KOPT-K1 (cell line): ENCODE measurements around the gene BLNK.

Experiments
- H3K27ac ChIP-seq: fragments of 200-600 bp; sonication (generic); 2 replicates; pipeline ENCODE4 v1.5.1; 2016; ENCODE audit warnings: antibody characterized with exemption, mild to moderate bottlenecking, low read depth, low read length; ENCODE audit not compliant: poor library complexity, severe bottlenecking
- H3K36me3 ChIP-seq: fragments of 200-600 bp; sonication (generic); 2 replicates; pipeline ENCODE4 v1.5.1; 2017; ENCODE audit warnings: antibody characterized with exemption, mild to moderate bottlenecking, low read length, moderate library complexity; ENCODE audit not compliant: insufficient read depth
- H3K9me3 ChIP-seq: fragments of 200-600 bp; sonication (generic); 2 replicates; pipeline ENCODE4 v1.5.1; 2017; ENCODE audit warnings: antibody characterized with exemption, low read length, mild to moderate bottlenecking; ENCODE audit not compliant: insufficient read depth, poor library complexity, severe bottlenecking

BLNK gene

GRCh38 chr10:96230527-96230926 lies 40.8 kb downstream of the BLNK start:
- Histone ChIP-seq H3K9me3 (no peaks in the 10 kb centered on the region), H3K27ac (no peak overlapping the region), H3K36me3 (no peaks in the 10 kb centered on the region)

GRCh38 chr10:96229568-96230030 lies 41.8 kb downstream of the BLNK start:
- Histone ChIP-seq H3K9me3 (no peaks in the 10 kb centered on the region), H3K36me3 (no peaks in the 10 kb centered on the region), H3K27ac (peak overlapping the region; percentile 35)

DNA sequence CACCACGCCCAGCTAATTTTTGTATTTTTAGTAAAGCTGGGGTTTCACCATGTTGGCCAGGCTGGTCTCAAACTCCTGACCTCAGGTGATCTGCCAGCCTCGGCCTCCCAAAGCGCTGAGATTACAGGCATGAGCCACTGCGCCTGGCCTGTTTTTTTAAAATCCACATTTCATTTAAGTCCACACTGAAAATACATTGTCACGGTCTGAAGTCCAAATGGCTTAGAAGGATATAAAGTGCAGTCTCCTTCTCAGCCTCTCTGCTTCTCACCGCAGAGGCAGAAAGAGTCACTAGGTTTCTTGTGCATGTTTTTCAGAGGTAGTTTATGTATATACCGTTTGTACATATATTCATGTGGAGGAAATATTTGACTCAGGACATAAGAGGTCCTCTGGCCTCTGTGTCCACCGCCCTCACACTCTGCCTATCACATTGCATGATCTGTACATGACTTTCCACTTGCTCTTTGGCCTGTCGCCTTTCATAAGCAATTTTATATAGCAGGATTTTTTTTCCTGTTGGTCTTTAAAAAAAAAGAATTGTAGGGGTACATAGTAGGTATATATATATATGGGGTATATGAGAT lies 42.9 kb downstream of the BLNK start:
- H3K27ac ChIP-seq, result no peak overlapping the region
- H3K36me3 ChIP-seq, result no peaks in the 10 kb centered on the region
- no peaks in the 10 kb centered on the region for H3K9me3 ChIP-seq

- no peak overlapping the region for H3K27ac ChIP-seq
- no peaks in the 10 kb centered on the region for H3K36me3 ChIP-seq
- no peaks in the 10 kb centered on the region for H3K9me3 ChIP-seq
These were observed 44.2 kb downstream of the BLNK start for GRCh38 chr10:96227206-96227605.

DNA sequence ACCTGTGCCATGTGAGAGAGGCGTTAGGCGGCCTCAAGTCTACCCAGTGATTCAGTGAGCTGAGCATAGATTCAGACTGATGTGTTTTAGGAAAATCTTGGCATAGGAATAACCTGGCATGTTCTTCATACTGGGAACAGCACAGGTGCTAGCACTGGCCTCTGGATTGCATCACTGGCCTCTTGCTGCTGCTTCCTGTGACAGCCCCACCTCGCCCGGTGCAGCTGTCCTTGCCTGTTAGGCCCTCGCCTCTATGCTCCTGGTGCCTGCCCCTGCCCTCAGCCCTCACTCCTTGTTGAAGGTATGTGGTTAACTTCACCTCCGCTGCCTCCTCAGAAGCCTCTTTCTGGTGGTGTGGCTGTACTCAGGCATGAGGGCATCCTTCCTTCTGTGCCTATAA lies 46.2 kb downstream of the BLNK start:
- Histone ChIP-seq H3K9me3 (no peaks in the 10 kb centered on the region), H3K36me3 (no peaks in the 10 kb centered on the region), H3K27ac (no peak overlapping the region)

DNA sequence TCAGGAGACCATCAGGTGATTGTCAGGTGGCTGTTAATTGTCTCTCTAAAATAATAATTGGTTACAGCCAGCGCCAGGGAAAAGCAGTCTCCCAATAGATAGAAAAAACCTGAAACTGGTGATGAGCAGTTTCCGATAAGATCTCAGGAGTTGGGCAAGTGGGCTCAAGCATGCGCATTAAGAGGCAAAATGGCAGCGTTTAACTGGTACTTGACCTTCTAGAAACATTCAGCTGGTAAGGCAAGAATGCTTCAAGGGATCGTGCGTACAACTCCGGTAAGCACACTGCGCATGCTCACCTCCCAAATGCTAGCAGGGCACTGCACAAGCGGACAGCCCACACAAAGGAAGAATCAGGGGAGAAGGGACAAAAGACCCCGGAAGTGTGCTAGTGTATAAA lies 48.5 kb downstream of the BLNK start:
- Histone ChIP-seq H3K36me3 (no peaks in the 10 kb centered on the region), H3K27ac (no peak overlapping the region), H3K9me3 (no peaks in the 10 kb centered on the region)

DNA sequence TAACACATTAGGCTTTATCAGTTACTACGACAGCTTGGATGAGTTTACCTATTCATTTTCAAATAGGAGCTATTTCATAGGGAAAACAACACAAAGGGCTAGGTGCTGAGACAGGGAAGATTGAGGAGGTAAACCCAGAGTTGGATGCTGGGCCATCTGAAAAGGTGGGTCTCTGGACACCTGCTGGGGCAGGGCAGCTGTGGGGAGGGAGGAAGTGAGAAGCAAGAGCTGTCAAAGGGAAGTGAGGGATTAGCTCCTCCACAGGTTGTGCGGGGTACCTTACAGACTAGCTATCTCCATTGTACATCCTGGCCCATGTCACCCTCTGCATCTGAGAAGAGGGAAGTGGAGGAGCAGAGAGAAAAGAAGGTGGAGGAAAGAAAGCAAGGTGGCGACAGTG lies 48.9 kb downstream of the BLNK start:
- Histone ChIP-seq H3K9me3 (no peaks in the 10 kb centered on the region), H3K27ac (no peak overlapping the region), H3K36me3 (no peaks in the 10 kb centered on the region)

DNA sequence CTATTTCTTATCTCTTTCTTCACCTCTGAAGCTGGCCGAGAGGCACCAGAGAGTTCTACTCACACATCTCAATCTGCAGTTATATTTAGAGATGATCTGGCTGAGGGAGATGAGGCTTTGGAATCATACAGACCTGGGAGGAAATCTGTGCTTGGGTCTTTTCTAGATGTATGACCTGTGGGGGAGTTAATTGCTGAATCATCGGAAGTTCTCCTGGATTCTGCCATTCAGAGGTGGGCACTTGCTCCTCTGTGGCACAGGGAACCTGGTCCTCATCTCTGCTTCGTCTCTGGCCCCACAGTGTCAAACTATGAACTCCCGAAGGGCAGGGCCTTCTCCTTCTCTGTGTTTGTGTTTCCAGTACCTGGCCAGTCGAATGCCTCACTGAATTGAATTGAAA lies 52.5 kb downstream of the BLNK start:
- no peaks in the 10 kb centered on the region for H3K9me3 ChIP-seq
- H3K27ac ChIP-seq, result no peak overlapping the region
- no peaks in the 10 kb centered on the region for H3K36me3 ChIP-seq

- H3K27ac ChIP-seq, result no peak overlapping the region
- no peaks in the 10 kb centered on the region for H3K36me3 ChIP-seq
- no peaks in the 10 kb centered on the region for H3K9me3 ChIP-seq
These were observed 53.7 kb downstream of the BLNK start for GRCh38 chr10:96217711-96218110.

- no peaks in the 10 kb centered on the region for H3K9me3 ChIP-seq
- H3K27ac ChIP-seq, result no peak overlapping the region
- no peaks in the 10 kb centered on the region for H3K36me3 ChIP-seq
These were observed 54.6 kb downstream of the BLNK start for GRCh38 chr10:96216775-96217174.

DNA sequence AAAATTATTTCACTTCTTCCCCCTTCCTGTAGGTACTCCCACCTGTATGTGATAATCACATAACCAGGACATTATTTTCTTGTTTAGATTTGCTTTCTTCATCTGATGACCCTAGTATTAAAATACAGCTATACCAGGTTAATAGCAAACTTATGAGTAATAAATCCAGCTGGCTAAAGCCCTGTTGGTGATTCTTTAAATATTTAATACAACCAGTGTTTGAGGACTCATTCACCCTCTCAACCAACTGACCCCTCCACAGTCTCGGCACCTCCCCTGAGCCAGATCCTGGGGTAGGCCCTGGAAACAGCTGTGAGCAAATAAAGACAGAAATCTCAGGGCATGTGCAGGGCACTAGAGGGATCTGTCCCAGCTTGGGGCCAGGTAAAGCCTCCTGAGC lies 58.5 kb downstream of the BLNK start:
- H3K9me3 ChIP-seq, result no peaks in the 10 kb centered on the region
- no peaks in the 10 kb centered on the region for H3K36me3 ChIP-seq
- no peak overlapping the region for H3K27ac ChIP-seq

- no peaks in the 10 kb centered on the region for H3K36me3 ChIP-seq
- H3K27ac ChIP-seq, result no peak overlapping the region
- no peaks in the 10 kb centered on the region for H3K9me3 ChIP-seq
These were observed 59.6 kb downstream of the BLNK start for GRCh38 chr10:96211764-96212163.

GRCh38 chr10:96208946-96209345 lies 62.4 kb downstream of the BLNK start:
- H3K27ac ChIP-seq, result no peak overlapping the region
- no peaks in the 10 kb centered on the region for H3K36me3 ChIP-seq
- H3K9me3 ChIP-seq, result no peaks in the 10 kb centered on the region

DNA sequence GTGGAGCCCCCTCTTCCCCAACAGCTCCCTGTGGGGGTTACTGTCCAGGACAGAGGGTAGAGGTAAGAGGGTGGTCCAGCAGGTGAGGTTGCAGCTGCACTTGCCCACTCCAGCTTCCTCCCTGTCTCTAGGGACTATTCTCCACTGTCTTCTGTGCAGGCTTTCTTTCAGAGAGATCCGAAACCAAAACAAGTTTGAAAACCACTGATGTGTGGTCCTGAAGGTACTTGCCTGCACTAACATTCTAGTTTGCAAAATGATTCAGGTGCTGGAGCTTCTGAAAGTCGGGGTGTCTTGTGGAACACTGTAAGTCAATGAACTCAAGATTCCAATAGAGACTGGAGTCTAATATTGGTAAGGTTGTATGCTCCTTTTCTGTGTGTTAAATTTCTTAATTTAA lies 63.1 kb downstream of the BLNK start:
- H3K36me3 ChIP-seq, result no peaks in the 10 kb centered on the region

DNA sequence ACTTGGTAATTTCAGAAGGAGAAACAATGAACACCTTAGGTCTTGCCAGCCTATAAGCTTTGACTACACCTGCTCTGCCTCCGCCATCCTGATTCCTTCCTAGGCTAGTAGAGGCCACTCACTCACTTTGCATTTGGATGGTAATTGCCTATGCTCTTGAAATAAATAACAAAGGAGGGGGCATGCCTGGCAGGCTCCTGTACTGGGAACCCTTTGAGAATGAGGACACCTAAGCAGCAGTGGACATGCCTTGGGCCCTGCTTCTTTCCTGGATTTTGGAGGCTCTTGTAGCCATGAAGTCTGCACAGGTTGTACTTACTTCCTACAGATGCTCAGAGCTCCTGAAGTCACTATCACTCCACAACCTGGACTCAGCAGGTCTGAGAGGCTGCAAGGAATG lies 65.8 kb downstream of the BLNK start:
- H3K9me3 ChIP-seq, result no peaks in the 10 kb centered on the region
- no peak overlapping the region for H3K27ac ChIP-seq
- no peaks in the 10 kb centered on the region for H3K36me3 ChIP-seq

More for the DNA sequence above, 63.1 kb downstream of the BLNK start:
- Histone ChIP-seq H3K27ac (no peak overlapping the region), H3K9me3 (no peaks in the 10 kb centered on the region)

DNA sequence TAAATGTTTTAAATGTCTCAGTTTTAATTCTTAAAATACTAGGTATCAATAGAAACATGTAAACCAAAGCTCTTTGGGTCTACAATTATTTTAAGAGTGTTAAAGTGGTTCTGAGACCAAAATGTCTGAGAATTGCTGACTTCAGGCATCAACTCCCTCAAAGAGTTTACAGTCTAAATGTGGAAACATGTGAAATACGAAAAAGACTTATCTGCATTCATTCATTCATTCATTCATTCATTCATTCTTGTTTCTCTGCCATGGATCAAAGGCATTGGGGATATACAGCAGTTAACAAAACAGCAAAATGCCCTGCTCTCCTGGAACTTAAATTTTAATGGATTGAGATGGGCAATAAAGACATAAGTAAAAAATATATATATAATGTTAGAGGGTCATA lies 69.8 kb downstream of the BLNK start:
- no peaks in the 10 kb centered on the region for H3K9me3 ChIP-seq
- no peaks in the 10 kb centered on the region for H3K36me3 ChIP-seq
- no peak overlapping the region for H3K27ac ChIP-seq
